OCI-LY1 (cell line): ENCODE results near the gene CHN2.

Source experiments
- H2AFZ ChIP-seq: fragments of 200-600 bp; sonication (generic), shearing (Covaris generic); 2 replicates; pipeline ENCODE4 v1.6.0; 2014; ENCODE audit warnings: antibody characterized with exemption, mild to moderate bottlenecking, low read length
- H3F3A ChIP-seq: fragments of 200-600 bp; sonication (generic), shearing (Covaris generic); 2 replicates; pipeline ENCODE4 v1.6.0; 2014; ENCODE audit warnings: mild to moderate bottlenecking, antibody characterized with exemption, low read length, moderate library complexity; ENCODE audit not compliant: insufficient read depth
- H3K27ac ChIP-seq: fragments of 200-600 bp; sonication (generic); 2 replicates; pipeline ENCODE4 v1.5.1; 2014; ENCODE audit warnings: low read length, mixed run types, mild to moderate bottlenecking, low read depth; ENCODE audit not compliant: poor library complexity, severe bottlenecking
- H3K27me3 ChIP-seq: fragments of 200-600 bp; sonication (generic); 2 replicates; pipeline ENCODE4 v1.6.0; 2014; ENCODE audit warnings: antibody characterized with exemption, mild to moderate bottlenecking, low read length, moderate library complexity; ENCODE audit not compliant: insufficient read depth
- H3K36me3 ChIP-seq: fragments of 200-600 bp; sonication (generic); 2 replicates; pipeline ENCODE4 v1.6.1; 2014; ENCODE audit warnings: mild to moderate bottlenecking, antibody characterized with exemption, low read length, moderate library complexity, mixed read lengths; ENCODE audit not compliant: insufficient read depth
- H3K4me1 ChIP-seq: fragments of 200-600 bp; sonication (generic); 2 replicates; pipeline ENCODE4 v1.5.1; 2014; ENCODE audit warnings: mild to moderate bottlenecking, low read length, moderate library complexity; ENCODE audit not compliant: insufficient read depth, severe bottlenecking
- H3K4me2 ChIP-seq: fragments of 200-600 bp; sonication (generic), shearing (Covaris generic); 2 replicates; pipeline ENCODE4 v1.6.1; 2014; ENCODE audit warnings: low read length
- H3K4me3 ChIP-seq: fragments of 200-600 bp; sonication (generic); 2 replicates; pipeline ENCODE4 v1.5.1; 2014; ENCODE audit warnings: low read length, low read depth, mild to moderate bottlenecking, mixed read lengths; ENCODE audit not compliant: poor library complexity, severe bottlenecking
- H3K79me2 ChIP-seq: fragments of 200-600 bp; shearing (Covaris generic); 2 replicates; pipeline ENCODE4 v1.6.1; 2016; ENCODE audit warnings: mixed run types, low read length, mixed read lengths; ENCODE audit not compliant: insufficient read depth
- H3K9ac ChIP-seq: fragments of 200-600 bp; sonication (generic), shearing (Covaris generic); 2 replicates; pipeline ENCODE4 v1.6.1; 2014; ENCODE audit warnings: mild to moderate bottlenecking, low read length, mixed read lengths
- H3K9me2 ChIP-seq: fragments of 200-600 bp; sonication (generic), shearing (Covaris generic); 2 replicates; pipeline ENCODE4 v1.6.1; 2014; ENCODE audit warnings: low read depth, mild to moderate bottlenecking, low read length, mixed read lengths
- H3K9me3 ChIP-seq: fragments of 200-600 bp; shearing (Covaris generic); 2 replicates; pipeline ENCODE4 v1.6.1; 2014; ENCODE audit warnings: low read length, mixed read lengths
- H4K20me1 ChIP-seq: fragments of 200-600 bp; sonication (generic), shearing (Covaris generic); 2 replicates; pipeline ENCODE4 v1.6.0; 2016; ENCODE audit warnings: mild to moderate bottlenecking, low read length; ENCODE audit not compliant: insufficient read depth
- CTCF ChIP-seq: fragments of 200-600 bp; sonication (generic), shearing (Covaris generic); IDR thresholded peaks from 2 replicates; pipeline ENCODE4 v1.5.1; 2017; ENCODE audit warnings: mild to moderate bottlenecking, antibody characterized with exemption, low read length, moderate library complexity, mixed read lengths
- EZH2 ChIP-seq: fragments of 200-600 bp; sonication (generic), shearing (Covaris generic); IDR thresholded peaks from 2 replicates; pipeline ENCODE4 v1.8.0; 2017; ENCODE audit warnings: borderline replicate concordance, mixed run types, mild to moderate bottlenecking, antibody characterized with exemption, low read length, moderate library complexity, mixed read lengths

CHN2 gene

DNA sequence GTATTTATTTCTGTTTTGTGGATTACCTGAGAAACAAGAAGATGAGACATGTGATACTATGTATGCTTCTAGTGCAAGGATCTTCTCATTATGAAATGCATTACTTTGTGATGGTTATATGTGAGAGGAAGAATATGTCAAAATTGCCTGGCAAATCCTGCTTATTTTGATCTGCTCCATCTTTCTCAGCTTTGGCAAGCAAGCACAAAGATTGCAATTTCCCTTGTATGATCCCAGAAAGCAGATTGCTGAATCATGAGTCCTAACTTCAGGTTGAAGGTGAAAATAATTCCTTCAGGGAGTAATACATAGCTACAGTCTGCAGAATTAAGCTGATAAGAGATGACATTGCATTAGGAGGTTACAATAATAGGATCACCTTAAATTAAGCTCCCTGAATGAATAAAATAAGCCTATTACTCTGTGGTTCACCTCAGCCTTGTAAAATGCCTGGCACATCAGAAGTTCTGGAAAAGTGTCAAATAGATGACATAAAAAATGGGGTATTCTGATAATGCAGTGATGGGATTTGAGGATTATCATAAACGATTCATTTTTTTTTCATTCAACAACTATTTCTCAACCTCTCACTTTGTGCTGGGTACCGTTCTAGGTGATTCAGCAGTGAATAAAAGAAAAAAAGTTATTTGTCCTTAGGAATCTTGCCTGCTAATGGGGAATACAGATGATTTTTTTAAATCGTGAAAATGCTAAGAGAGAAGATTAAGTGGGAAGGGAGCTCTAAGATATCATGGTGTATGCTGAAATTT, 120.7 kb downstream of the CHN2 start:
- Histone ChIP-seq H3K36me3 (no peaks in the 10 kb centered on the region), H3K27me3 (no peaks in the 10 kb centered on the region)

DNA sequence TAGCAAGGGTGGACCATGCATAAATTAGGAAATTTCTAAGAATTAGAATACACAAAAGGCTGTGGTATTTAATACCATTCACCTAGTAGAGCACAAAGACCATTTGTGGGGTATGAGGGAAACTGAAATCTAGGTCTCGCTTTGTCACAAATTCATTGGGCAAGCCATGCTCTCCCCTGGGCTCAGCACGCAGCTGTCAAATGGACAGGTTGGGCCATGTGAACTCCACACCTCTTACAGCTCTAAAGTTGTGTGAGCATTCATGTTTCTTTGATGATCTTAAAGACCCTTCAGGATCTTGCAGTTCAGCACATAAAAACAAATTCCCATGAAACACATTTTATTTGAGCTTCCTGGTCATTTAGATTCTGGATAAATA, 121.3 kb downstream of the CHN2 start:
- Histone ChIP-seq H3F3A (no peaks in the 10 kb centered on the region), H3K9me3 (no peaks in the 10 kb centered on the region), H3K9me2 (no peaks in the 10 kb centered on the region), H3K9ac (no peak overlapping the region), H3K4me1 (no peaks in the 10 kb centered on the region), H3K36me3 (no peaks in the 10 kb centered on the region), H3K27ac (no peak overlapping the region), H3K4me3 (no peak overlapping the region), H2AFZ (no peak overlapping the region), H3K27me3 (no peaks in the 10 kb centered on the region), H3K4me2 (no peak overlapping the region), H3K79me2 (no peaks in the 10 kb centered on the region), H4K20me1 (no peaks in the 10 kb centered on the region)
- TF ChIP-seq CTCF (no peak), EZH2 (no peak)

More for the DNA sequence above, 120.7 kb downstream of the CHN2 start:
- TF ChIP-seq EZH2 (no peak), CTCF (no peak)
- no peaks in the 10 kb centered on the region for H3F3A ChIP-seq
- H3K9me2 ChIP-seq = no peaks in the 10 kb centered on the region
- H3K4me3 ChIP-seq = no peak overlapping the region
- H3K9ac ChIP-seq = no peak overlapping the region
- H3K9me3 ChIP-seq = no peaks in the 10 kb centered on the region
- no peak overlapping the region for H3K27ac ChIP-seq
- no peaks in the 10 kb centered on the region for H3K79me2 ChIP-seq
- H3K4me2 ChIP-seq = no peak overlapping the region
- no peaks in the 10 kb centered on the region for H4K20me1 ChIP-seq
- H3K4me1 ChIP-seq = no peaks in the 10 kb centered on the region
- H2AFZ ChIP-seq = no peak overlapping the region

DNA sequence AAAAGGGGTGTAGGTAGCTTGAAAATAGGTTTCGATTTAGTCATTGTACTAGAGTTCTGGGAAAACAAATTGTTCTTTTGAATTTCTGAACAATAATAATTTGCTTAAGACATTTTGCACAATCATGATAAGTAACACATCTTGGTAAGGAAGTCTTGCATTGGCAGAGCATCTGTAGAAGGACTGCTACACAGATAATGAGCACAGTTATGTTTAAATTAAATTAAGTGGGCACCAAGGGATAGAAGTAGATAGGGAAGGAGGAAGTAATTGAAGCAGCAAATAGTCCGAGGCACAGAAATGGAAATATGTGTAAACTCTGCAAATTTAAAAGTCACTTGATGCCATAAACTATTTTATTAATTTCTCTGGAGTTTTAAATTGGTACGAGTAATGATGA, 122.4 kb downstream of the CHN2 start:
- H4K20me1 ChIP-seq = no peaks in the 10 kb centered on the region
- H3K36me3 ChIP-seq = no peaks in the 10 kb centered on the region
- no peaks in the 10 kb centered on the region for H3F3A ChIP-seq
- H3K9me2 ChIP-seq = no peaks in the 10 kb centered on the region
- no peaks in the 10 kb centered on the region for H3K4me1 ChIP-seq
- no peaks in the 10 kb centered on the region for H3K9me3 ChIP-seq
- no peak overlapping the region for H3K4me2 ChIP-seq
- H3K9ac ChIP-seq = no peak overlapping the region
- no peaks in the 10 kb centered on the region for H3K79me2 ChIP-seq
- H3K27ac ChIP-seq = no peak overlapping the region
- H3K27me3 ChIP-seq = no peaks in the 10 kb centered on the region
- no peak overlapping the region for H2AFZ ChIP-seq
- no peak for TF ChIP-seq EZH2
- no peak for TF ChIP-seq CTCF
- H3K4me3 ChIP-seq = no peak overlapping the region
